GM12878 (cell line): Measurements from ENCODE around the gene ETHE1. TPM values are rescaled to one million over a fixed set of nuclear protein-coding genes. Genes with fewer than 3 reads are reported as not detected.

Experiments
- ATAC-seq: fragments of 200-7000 bp; cut with Tn5 transposase; 3 replicates; pipeline ENCODE4 v1.9.1; 2020; ENCODE audit warnings: mild to moderate bottlenecking, moderate library complexity
- BruUV-seq: library from RNA; stranded (reverse); fragments of 400-500 nt; replicated peaks from 2 replicates; lab custom pipeline; 2021; lab: Mats Ljungman, UMichigan
- CTCF ChIA-PET: fragments of 300-600 bp; sonication (Branson Sonifier 250); formaldehyde crosslinking; extraction: SDS; loops from one replicate; lab custom pipeline; 2021; ENCODE audit warnings: inconsistent platforms; lab: Yijun Ruan, JAX
- POLR2A ChIA-PET: fragments of 350-600 bp; formaldehyde crosslinking; extraction: SDS; loops from one replicate; lab custom pipeline; 2021; ENCODE audit warnings: inconsistent platforms; lab: Charles Lee
- RAD21 ChIA-PET: fragments of 300-600 bp; sonication (Branson Sonifier 250); formaldehyde crosslinking; loops from one replicate; lab custom pipeline; 2023; ENCODE audit warnings: antibody characterized with exemption; ENCODE audit not compliant: unreplicated experiment; lab: Charles Lee
- SMC1A ChIA-PET: fragments of 300-600 bp; sonication (Branson Sonifier 250); formaldehyde crosslinking; loops from one replicate; lab custom pipeline; 2023; ENCODE audit not compliant: unreplicated experiment, uncharacterized antibody; lab: Charles Lee
- DNase-seq: peaks from one replicate; pipeline ENCODE4 v3.0.0-alpha.2; 2011; ENCODE audit warnings: low read depth, low spot score
- FAIRE-seq: peaks from 3 replicates; lab custom pipeline; 2011; peaks lifted over from hg19 to GRCh38; lab: Jason Lieb, UNC
- H2AFZ ChIP-seq: 2 replicates; pipeline ENCODE4 v1.6.0; 2011; ENCODE audit warnings: low read depth, low read length, control low read depth; ENCODE audit not compliant: control insufficient read depth
- H3K27ac ChIP-seq: 2 replicates; pipeline ENCODE4 v1.5.1; 2011; ENCODE audit warnings: control low read depth; ENCODE audit not compliant: control insufficient read depth, insufficient read depth
- H3K27me3 ChIP-seq, 2 experiments: replicated peaks in 1 of 2; 2 replicates each; pipeline versions ENCODE4 v1.6.0 to v1.6.1; 2011; ENCODE audit warnings: low read length in 1 of 2; ENCODE audit not compliant: control insufficient read depth in 2 of 2, insufficient read depth in 2 of 2
- H3K36me3 ChIP-seq, 2 experiments: 2 replicates each; pipeline ENCODE4 v1.5.1; 2011; ENCODE audit warnings: low read length in 1 of 2; ENCODE audit not compliant: control insufficient read depth in 2 of 2, insufficient read depth in 2 of 2
- H3K4me1 ChIP-seq: 2 replicates; pipeline ENCODE4 v1.6.1; 2011; ENCODE audit warnings: mild to moderate bottlenecking, low read length, moderate library complexity, mixed read lengths; ENCODE audit not compliant: control insufficient read depth, insufficient read depth
- H3K4me2 ChIP-seq: 2 replicates; pipeline ENCODE4 v1.6.0; 2011; ENCODE audit warnings: control low read depth; ENCODE audit not compliant: control insufficient read depth, insufficient read depth
- H3K4me3 ChIP-seq: fragments of 200-600 bp; sonication (generic); 2 replicates; pipeline ENCODE4 v1.5.1; 2016
- H3K79me2 ChIP-seq: 2 replicates; pipeline ENCODE4 v1.6.0; 2011; ENCODE audit warnings: low read length; ENCODE audit not compliant: control insufficient read depth, insufficient read depth
- H3K9ac ChIP-seq: 2 replicates; pipeline ENCODE4 v1.8.0; 2011; ENCODE audit warnings: low read length, control low read depth, mixed read lengths; ENCODE audit not compliant: control insufficient read depth, insufficient read depth
- H3K9me3 ChIP-seq: replicated peaks from 3 replicates; pipeline ENCODE4 v1.5.1; 2011; ENCODE audit warnings: mild to moderate bottlenecking, low read length; ENCODE audit not compliant: control insufficient read depth, insufficient read depth
- H4K20me1 ChIP-seq: 2 replicates; pipeline ENCODE4 v1.6.0; 2011; ENCODE audit not compliant: control insufficient read depth, insufficient read depth
- BCL3 ChIP-seq: IDR thresholded peaks from 2 replicates; pipeline ENCODE4 v1.6.1; 2011; ENCODE audit warnings: borderline replicate concordance, low read depth, mild to moderate bottlenecking, moderate library complexity, low read length; ENCODE audit not compliant: insufficient read depth, poor library complexity, severe bottlenecking
- IRF4 ChIP-seq: IDR thresholded peaks from 2 replicates; pipeline ENCODE4 v1.6.1; 2011; ENCODE audit warnings: low read depth, low read length
- KDM1A ChIP-seq: fragments of 200-600 bp; sonication (generic); IDR thresholded peaks from 2 replicates; pipeline ENCODE4 v1.6.1; 2016; ENCODE audit warnings: borderline replicate concordance
- MTA3 ChIP-seq: IDR thresholded peaks from 2 replicates; pipeline ENCODE4 v1.6.1; 2012; ENCODE audit warnings: low read length, inconsistent platforms, borderline replicate concordance
- RUNX3 ChIP-seq: IDR thresholded peaks from 2 replicates; pipeline ENCODE4 v1.6.1; 2012; ENCODE audit warnings: low read length, inconsistent platforms
- SMAD1 ChIP-seq: fragments of 450-650 bp; IDR thresholded peaks from 2 replicates; pipeline ENCODE4 v1.6.1; 2018; ENCODE audit warnings: mild to moderate bottlenecking, low read depth; ENCODE audit not compliant: partially characterized antibody
- YY1 ChIP-seq: IDR thresholded peaks from 2 replicates; pipeline ENCODE4 v1.6.1; 2011; ENCODE audit warnings: low read depth, mild to moderate bottlenecking, low read length
- WGBS: methylation state at CpG from one replicate; pipeline ENCODE4 v1.1.6; 2016; ENCODE audit warnings: low lambda C conversion rate; ENCODE audit not compliant: insufficient replicate concordance, insufficient coverage; ENCODE audit errors: missing lambda C conversion rate; 5-methylcytosine and 5-hydroxymethylcytosine counted together
- in situ Hi-C: fragments of 300-500 bp; cut with MboI; formaldehyde crosslinking; loops from 9 replicates; pipeline ENCODE4 v1.14.3; 2018; ENCODE audit warnings: mixed read lengths
- intact Hi-C: fragments of 100-400 bp; cut with micrococcal nuclease; formaldehyde crosslinking; loops from one replicate; pipeline ENCODE4 v1.14.2; 2022; ENCODE audit not compliant: unreplicated experiment
- polyA plus RNA-seq, 11 experiments: library from polyadenylated mRNA; depleted of rRNA in 4 of 11; unstranded in 6 of 11; stranded (reverse) in 5 of 11; fragments of >200 nt; fragmentation: Nextera tagmentation in 4 of 11; fragmentation: Illumina TruSeq in 1 of 11; extraction: Ambion mirVana in 4 of 11; extraction: Trizol in 1 of 11; gene quantifications; 1 replicate in 1 of 11; 2 replicates in 10 of 11; pipeline versions ENCODE4 v1.2.1 to v1.2.3, GENCODE V29; 2011 to 2016; ENCODE audit warnings: inconsistent platforms in 2 of 11, missing spikeins in 2 of 11, low read depth in 1 of 11
- total RNA-seq, 4 experiments: library from RNA; depleted of rRNA in 3 of 4; stranded (reverse); fragments of >200 nt in 3 of 4; fragmentation: Illumina TruSeq in 1 of 4; extraction: Trizol in 1 of 4; gene quantifications; 2 replicates each; pipeline versions ENCODE4 v1.2.1 to v1.2.3, GENCODE V29; 2013 to 2021
- TF ChIP-seq, protein P1 (sequence below): fragments of 450-650 bp; IDR thresholded peaks from 2 replicates; pipeline ENCODE4 v1.6.1; 2016; ENCODE audit warnings: mild to moderate bottlenecking
- TF ChIP-seq, protein P2 (sequence below): fragments of 450-650 bp; conservative IDR thresholded peaks from 2 replicates; pipeline ENCODE4 v1.6.1; 2017; ENCODE audit warnings: mild to moderate bottlenecking, moderate library complexity

Gene ETHE1
- total and polyA plus RNA-seq, 10 of the 15 experiments (the other 5 are each of a cell fraction or from before 2014, with no cell fraction given) = 22.1 to 155 (median 52.7) TPM

- TF ChIP-seq KDM1A (no peak), IRF4 (no peak), MTA3 (no peak), SMAD1 (no peak), BCL3 (no peak), RUNX3 (no peak)
Measured at GRCh38 chr19:43575156-43575950, 48.4 kb upstream of the ETHE1 start, which contains the start of the genes PINLYP and XRCC1 (continued).

GRCh38 chr19:43574424-43575155 lies 47.6 kb upstream of the ETHE1 start:
- Histone ChIP-seq H3K9ac (peak overlapping the region; percentile 87), H3K27me3 (no peaks in the 10 kb centered on the region), H3K36me3 (peaks cover 0 to 3% of the 10 kb centered on the region in 2 experiments; a peak in 1 of 4 replicates), H3K4me1 (peaks cover 5% of the 10 kb centered on the region), H3K79me2 (peaks cover 9% of the 10 kb centered on the region), H3K4me2 (peak overlapping the region; percentile 81), H3K27ac (peak overlapping the region; percentile 78), H3K4me3 (peak overlapping the region; percentile 95), H3K9me3 (no peaks in the 10 kb centered on the region), H2AFZ (peak overlapping the region; percentile 73; the same call in 1 of the 2 replicates), H4K20me1 (no peaks in the 10 kb centered on the region)
- 29% methylated on average over 9 of the region's 12 CpGs for WGBS
- intact Hi-C loops = loop anchor here (1.0 kb wide), 2 partner anchors 22 to 45 kb away; partner anchors contain the start of genes IRGQ, ZNF428 and ZNF576
- no peak for DNase-seq
- CTCF ChIA-PET = interaction anchor here (0.7 to 9.0 kb wide), 11 partner anchors 9 to 127 kb away, joined by 3 to 99 read pairs (median 4); partner anchors contain the start of genes IRGQ, ZNF575 and ZNF576
- SMC1A ChIA-PET = interaction anchor here (0.7 to 3.1 kb wide), 10 partner anchors 11 to 91 kb away, joined by 3 to 25 read pairs (median 4); partner anchors contain the start of genes IRGQ, ZNF575 and ZNF576
- ATAC-seq = peak; percentile 4; the same call in 2 of the 3 replicates
- TF ChIP-seq, protein P1, sequence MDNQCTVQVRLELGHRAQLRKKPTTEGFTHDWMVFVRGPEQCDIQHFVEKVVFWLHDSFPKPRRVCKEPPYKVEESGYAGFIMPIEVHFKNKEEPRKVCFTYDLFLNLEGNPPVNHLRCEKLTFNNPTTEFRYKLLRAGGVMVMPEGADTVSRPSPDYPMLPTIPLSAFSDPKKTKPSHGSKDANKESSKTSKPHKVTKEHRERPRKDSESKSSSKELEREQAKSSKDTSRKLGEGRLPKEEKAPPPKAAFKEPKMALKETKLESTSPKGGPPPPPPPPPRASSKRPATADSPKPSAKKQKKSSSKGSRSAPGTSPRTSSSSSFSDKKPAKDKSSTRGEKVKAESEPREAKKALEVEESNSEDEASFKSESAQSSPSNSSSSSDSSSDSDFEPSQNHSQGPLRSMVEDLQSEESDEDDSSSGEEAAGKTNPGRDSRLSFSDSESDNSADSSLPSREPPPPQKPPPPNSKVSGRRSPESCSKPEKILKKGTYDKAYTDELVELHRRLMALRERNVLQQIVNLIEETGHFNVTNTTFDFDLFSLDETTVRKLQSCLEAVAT = peak; percentile 9; the same call in 1 of the 2 replicates
- peak; percentile 67 for TF ChIP-seq YY1
- TF ChIP-seq, protein P2, sequence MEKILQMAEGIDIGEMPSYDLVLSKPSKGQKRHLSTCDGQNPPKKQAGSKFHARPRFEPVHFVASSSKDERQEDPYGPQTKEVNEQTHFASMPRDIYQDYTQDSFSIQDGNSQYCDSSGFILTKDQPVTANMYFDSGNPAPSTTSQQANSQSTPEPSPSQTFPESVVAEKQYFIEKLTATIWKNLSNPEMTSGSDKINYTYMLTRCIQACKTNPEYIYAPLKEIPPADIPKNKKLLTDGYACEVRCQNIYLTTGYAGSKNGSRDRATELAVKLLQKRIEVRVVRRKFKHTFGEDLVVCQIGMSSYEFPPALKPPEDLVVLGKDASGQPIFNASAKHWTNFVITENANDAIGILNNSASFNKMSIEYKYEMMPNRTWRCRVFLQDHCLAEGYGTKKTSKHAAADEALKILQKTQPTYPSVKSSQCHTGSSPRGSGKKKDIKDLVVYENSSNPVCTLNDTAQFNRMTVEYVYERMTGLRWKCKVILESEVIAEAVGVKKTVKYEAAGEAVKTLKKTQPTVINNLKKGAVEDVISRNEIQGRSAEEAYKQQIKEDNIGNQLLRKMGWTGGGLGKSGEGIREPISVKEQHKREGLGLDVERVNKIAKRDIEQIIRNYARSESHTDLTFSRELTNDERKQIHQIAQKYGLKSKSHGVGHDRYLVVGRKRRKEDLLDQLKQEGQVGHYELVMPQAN = no peak
- POLR2A ChIA-PET = interaction anchor here (0.6 to 2.6 kb wide), 6 partner anchors 9 to 49 kb away, joined by 3 to 22 read pairs (median 6); partner anchors contain the start of genes IRGQ, ZNF575 and ZNF576
- FAIRE-seq = peak; percentile 41
- in situ Hi-C loops = no loop called here
- RAD21 ChIA-PET = interaction anchor here (1.1 to 2.4 kb wide), 4 partner anchors 9 to 43 kb away, joined by 3 to 33 read pairs (median 4); partner anchors contain the start of genes IRGQ and ZNF576
- TSS peak; percentile 68 for BruUV-seq
